ENCODE results near the gene CCDC192.

CCDC192 gene

DNA sequence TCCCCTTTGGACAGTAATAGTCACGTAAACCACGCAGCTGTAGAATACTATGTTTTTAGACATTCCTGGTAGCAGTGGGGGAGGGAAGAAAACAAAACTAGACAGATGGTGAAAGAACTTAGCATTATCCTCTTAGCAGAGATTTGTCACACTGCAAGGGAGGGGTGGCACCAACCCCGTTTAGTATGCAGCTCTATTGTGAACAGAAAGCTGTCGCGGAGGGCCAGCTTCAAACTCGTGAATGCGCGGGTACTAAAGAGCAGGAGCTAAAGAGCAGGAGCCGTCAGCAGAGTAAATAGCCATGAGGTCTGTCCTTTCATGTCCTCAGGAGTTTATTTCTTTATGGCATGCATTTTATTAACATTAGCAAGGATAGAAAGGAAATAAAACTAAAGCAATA is 238.5 kb downstream of the CCDC192 start:
- no peaks in the 10 kb centered on the region for H3K4me1 ChIP-seq (ENCODE audit: insufficient read depth, low read length, poor library complexity, severe bottlenecking)
- H3F3A ChIP-seq (ENCODE audit: low read depth): no peaks in the 10 kb centered on the region
- H3K9me3 ChIP-seq (ENCODE audit: insufficient read depth, low read depth, low read length): no peaks in the 10 kb centered on the region
- H3K36me3 ChIP-seq (ENCODE audit: insufficient read depth, low read length): no peaks in the 10 kb centered on the region
- H3K4me3 ChIP-seq (ENCODE audit: low read length, poor library complexity, severe bottlenecking): no peak overlapping the region
- H3K9ac ChIP-seq (ENCODE audit: low read depth, low read length, poor library complexity, severe bottlenecking): no peak overlapping the region
- H3K79me2 ChIP-seq (ENCODE audit: insufficient read depth, low read length): no peaks in the 10 kb centered on the region
- H4K20me1 ChIP-seq (ENCODE audit: insufficient read depth, low read length, poor library complexity, severe bottlenecking): no peaks in the 10 kb centered on the region
- H3K4me2 ChIP-seq (ENCODE audit: low read depth, low read length, poor library complexity, severe bottlenecking): no peak overlapping the region
- no peaks in the 10 kb centered on the region for H3K9me2 ChIP-seq (replicated peaks; ENCODE audit: low read depth, low read length)
- no peaks in the 10 kb centered on the region for H3K27me3 ChIP-seq (ENCODE audit: insufficient read depth, low read length, poor library complexity, severe bottlenecking)
- no peak for TF ChIP-seq EZH2phosphoT487 (IDR thresholded peaks at IDR 0.05; ENCODE audit: borderline replicate concordance)
- TF ChIP-seq, protein P1, sequence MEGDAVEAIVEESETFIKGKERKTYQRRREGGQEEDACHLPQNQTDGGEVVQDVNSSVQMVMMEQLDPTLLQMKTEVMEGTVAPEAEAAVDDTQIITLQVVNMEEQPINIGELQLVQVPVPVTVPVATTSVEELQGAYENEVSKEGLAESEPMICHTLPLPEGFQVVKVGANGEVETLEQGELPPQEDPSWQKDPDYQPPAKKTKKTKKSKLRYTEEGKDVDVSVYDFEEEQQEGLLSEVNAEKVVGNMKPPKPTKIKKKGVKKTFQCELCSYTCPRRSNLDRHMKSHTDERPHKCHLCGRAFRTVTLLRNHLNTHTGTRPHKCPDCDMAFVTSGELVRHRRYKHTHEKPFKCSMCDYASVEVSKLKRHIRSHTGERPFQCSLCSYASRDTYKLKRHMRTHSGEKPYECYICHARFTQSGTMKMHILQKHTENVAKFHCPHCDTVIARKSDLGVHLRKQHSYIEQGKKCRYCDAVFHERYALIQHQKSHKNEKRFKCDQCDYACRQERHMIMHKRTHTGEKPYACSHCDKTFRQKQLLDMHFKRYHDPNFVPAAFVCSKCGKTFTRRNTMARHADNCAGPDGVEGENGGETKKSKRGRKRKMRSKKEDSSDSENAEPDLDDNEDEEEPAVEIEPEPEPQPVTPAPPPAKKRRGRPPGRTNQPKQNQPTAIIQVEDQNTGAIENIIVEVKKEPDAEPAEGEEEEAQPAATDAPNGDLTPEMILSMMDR (conservative IDR thresholded peaks at IDR 0.05; ENCODE audit: low read length): no peak
- H2AFZ ChIP-seq (ENCODE audit: low read length): no peak overlapping the region

DNA sequence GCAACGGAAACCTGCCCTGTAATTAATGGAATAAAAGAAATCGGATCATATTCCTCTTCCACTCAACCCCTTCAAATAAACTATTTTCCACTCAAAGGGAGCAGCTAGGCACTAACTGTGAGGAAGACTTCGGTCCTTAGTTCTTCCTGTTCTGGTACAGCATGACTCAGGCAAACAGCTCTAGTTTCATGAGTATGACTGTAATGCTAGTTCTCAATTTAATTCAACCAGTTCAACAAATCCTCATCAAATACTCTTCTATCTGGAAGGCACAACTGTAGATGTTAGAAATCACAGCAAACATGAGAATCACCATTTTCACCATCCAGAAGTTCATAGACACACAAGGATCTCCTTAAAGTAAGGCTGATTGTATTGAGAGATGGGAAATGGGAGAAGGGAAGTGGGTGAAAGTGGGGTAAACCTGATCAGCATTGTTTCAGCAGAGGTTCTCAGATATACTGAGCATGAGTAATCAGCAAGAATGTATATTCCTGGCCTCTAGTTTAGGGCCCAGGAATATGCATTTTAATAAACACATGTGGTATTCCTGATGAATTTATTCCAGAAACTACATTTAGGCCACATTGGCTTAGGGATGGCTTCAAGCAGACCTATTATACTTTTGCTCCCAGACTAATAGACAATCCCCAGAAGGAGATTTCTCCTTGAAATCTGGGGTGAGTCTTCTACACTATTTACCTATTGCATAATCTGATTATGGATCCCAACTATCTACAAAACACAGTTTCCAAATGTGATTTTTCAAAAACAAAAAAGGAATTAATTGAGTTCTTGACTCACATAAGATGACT is 239.3 kb downstream of the CCDC192 start:
- H3K4me3 ChIP-seq (ENCODE audit: low read length, poor library complexity, severe bottlenecking): no peak overlapping the region
- no peaks in the 10 kb centered on the region for H3K27me3 ChIP-seq (ENCODE audit: insufficient read depth, low read length, poor library complexity, severe bottlenecking)
- no peaks in the 10 kb centered on the region for H3K4me1 ChIP-seq (ENCODE audit: insufficient read depth, low read length, poor library complexity, severe bottlenecking)
- H3K9me2 ChIP-seq (replicated peaks; ENCODE audit: low read depth, low read length): no peaks in the 10 kb centered on the region
- no peaks in the 10 kb centered on the region for H4K20me1 ChIP-seq (ENCODE audit: insufficient read depth, low read length, poor library complexity, severe bottlenecking)
- no peaks in the 10 kb centered on the region for H3K9me3 ChIP-seq (ENCODE audit: insufficient read depth, low read depth, low read length)
- no peak overlapping the region for H3K9ac ChIP-seq (ENCODE audit: low read depth, low read length, poor library complexity, severe bottlenecking)
- H2AFZ ChIP-seq (ENCODE audit: low read length): no peak overlapping the region
- H3K36me3 ChIP-seq (ENCODE audit: insufficient read depth, low read length): no peaks in the 10 kb centered on the region
- no peak overlapping the region for H3K4me2 ChIP-seq (ENCODE audit: low read depth, low read length, poor library complexity, severe bottlenecking)
- TF ChIP-seq, protein P1 (conservative IDR thresholded peaks at IDR 0.05; ENCODE audit: low read length): no peak
- no peak for TF ChIP-seq EZH2phosphoT487 (IDR thresholded peaks at IDR 0.05; ENCODE audit: borderline replicate concordance)
- H3K79me2 ChIP-seq (ENCODE audit: insufficient read depth, low read length): no peaks in the 10 kb centered on the region
- no peaks in the 10 kb centered on the region for H3F3A ChIP-seq (ENCODE audit: low read depth)

DNA sequence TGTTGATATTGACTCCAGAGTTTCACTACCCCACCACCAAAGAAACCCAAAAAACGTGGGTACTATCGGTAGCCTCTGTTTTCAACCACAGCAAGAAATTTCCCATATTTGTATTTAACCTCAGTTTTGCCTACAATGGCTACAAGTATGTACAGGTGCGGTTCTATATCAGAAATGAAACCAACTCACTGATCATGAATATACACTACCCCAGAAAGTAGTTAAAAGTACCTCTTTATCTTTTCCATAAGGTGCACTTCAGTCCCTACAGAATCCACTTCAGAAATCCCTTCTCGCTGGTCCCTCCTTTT is 239.8 kb downstream of the CCDC192 start:
- Histone ChIP-seq H2AFZ (ENCODE audit: low read length) (no peak overlapping the region), H3K9ac (ENCODE audit: low read depth, low read length, poor library complexity, severe bottlenecking) (no peak overlapping the region), H3K27me3 (ENCODE audit: insufficient read depth, low read length, poor library complexity, severe bottlenecking) (no peaks in the 10 kb centered on the region), H3K4me1 (ENCODE audit: insufficient read depth, low read length, poor library complexity, severe bottlenecking) (no peaks in the 10 kb centered on the region), H4K20me1 (ENCODE audit: insufficient read depth, low read length, poor library complexity, severe bottlenecking) (no peaks in the 10 kb centered on the region), H3K9me2 (replicated peaks; ENCODE audit: low read depth, low read length) (no peaks in the 10 kb centered on the region), H3K4me2 (ENCODE audit: low read depth, low read length, poor library complexity, severe bottlenecking) (no peak overlapping the region), H3K79me2 (ENCODE audit: insufficient read depth, low read length) (no peaks in the 10 kb centered on the region), H3K36me3 (ENCODE audit: insufficient read depth, low read length) (no peaks in the 10 kb centered on the region), H3K4me3 (ENCODE audit: low read length, poor library complexity, severe bottlenecking) (no peak overlapping the region), H3F3A (ENCODE audit: low read depth) (no peaks in the 10 kb centered on the region), H3K9me3 (ENCODE audit: insufficient read depth, low read depth, low read length) (no peaks in the 10 kb centered on the region)
- TF ChIP-seq EZH2phosphoT487 (IDR thresholded peaks at IDR 0.05; ENCODE audit: borderline replicate concordance): no peak
- TF ChIP-seq, protein P1 (conservative IDR thresholded peaks at IDR 0.05; ENCODE audit: low read length): no peak

Data from Loucy (cell line).